ENCODE data around the gene SLC22A6. TPM values are rescaled to one million over a fixed set of nuclear protein-coding genes. Genes with fewer than 3 reads are reported as not detected.

Gene SLC22A6
- polyA plus RNA-seq, 1 donor, result not detected

- DNase-seq, result peak; percentile 52
Measured at GRCh38 chr11:62930157-62930556, 54.6 kb downstream of the SLC22A6 start.

- DNase-seq, result no peak
Measured at GRCh38 chr11:62928011-62928410, 56.8 kb downstream of the SLC22A6 start.

- DNase-seq, result no peak
Measured at GRCh38 chr11:62926680-62927455, 57.9 kb downstream of the SLC22A6 start.

Other genes with a start within 250 kb of the SLC22A6 start
- 4.0 TPM for gene ZBTB3, start 230.8 kb downstream of the SLC22A6 start, polyA plus RNA-seq (ENCODE audit: insufficient read length)
- 83.5 TPM for gene POLR2G, start 223.4 kb downstream of the SLC22A6 start, polyA plus RNA-seq (ENCODE audit: insufficient read length)
- gene TAF6L, start 213.6 kb downstream of the SLC22A6 start, polyA plus RNA-seq (ENCODE audit: insufficient read length), result 20.3 TPM
- gene TMEM179B, start 197.6 kb downstream of the SLC22A6 start, polyA plus RNA-seq (ENCODE audit: insufficient read length), result 29.2 TPM
- 16.7 TPM for gene TMEM223, start 193.0 kb downstream of the SLC22A6 start, polyA plus RNA-seq (ENCODE audit: insufficient read length)
- 75.4 TPM for gene NXF1, start 179.5 kb downstream of the SLC22A6 start, polyA plus RNA-seq (ENCODE audit: insufficient read length)
- 31.7 TPM for gene STX5, start 152.9 kb downstream of the SLC22A6 start, polyA plus RNA-seq (ENCODE audit: insufficient read length)
- not detected for gene TEX54, start 152.1 kb downstream of the SLC22A6 start, polyA plus RNA-seq (ENCODE audit: insufficient read length)
- 37.2 TPM for gene WDR74, start 145.4 kb downstream of the SLC22A6 start, polyA plus RNA-seq (ENCODE audit: insufficient read length)
- 43.3 TPM for gene SLC3A2, start 104.1 kb downstream of the SLC22A6 start, polyA plus RNA-seq (ENCODE audit: insufficient read length)
- not detected for gene CHRM1, start 63.6 kb downstream of the SLC22A6 start, polyA plus RNA-seq (ENCODE audit: insufficient read length)
- gene SLC22A8, start 30.9 kb upstream of the SLC22A6 start, polyA plus RNA-seq (ENCODE audit: insufficient read length), result not detected
- gene SLC22A24, start 159.3 kb upstream of the SLC22A6 start, polyA plus RNA-seq (ENCODE audit: insufficient read length), result not detected

All from hindlimb muscle (tissue), 1 donor.